WTC11 (cell line): ENCODE measurements around the gene RAD50. TPM values are rescaled to one million over a fixed set of nuclear protein-coding genes. Genes with fewer than 3 reads are reported as not detected.

ENCODE experiments used
- ATAC-seq: fragments of 200-7000 bp; cut with Tn5 transposase; 2 replicates; pipeline ENCODE4 v1.10.0; 2021; ENCODE audit warnings: mild to moderate bottlenecking, moderate library complexity
- CTCF ChIA-PET: fragments of 300-600 bp; sonication (Branson Sonifier 250); formaldehyde crosslinking; loops from one replicate; lab custom pipeline; 2021; ENCODE audit warnings: antibody characterized with exemption; lab: Charles Lee
- POLR2A ChIA-PET: fragments of 350-600 bp; sonication (Branson Sonifier 250); formaldehyde crosslinking; loops from one replicate; lab custom pipeline; 2021; ENCODE audit warnings: antibody characterized with exemption; lab: Charles Lee
- DNase-seq: peaks from one replicate; pipeline ENCODE4 v3.0.0; 2021; ENCODE audit warnings: low spot score
- H3K27ac Mint-ChIP-seq: 2 replicates; pipeline ENCODE4 v1.8.0; 2021; ENCODE audit warnings: mixed read lengths
- H3K27me3 Mint-ChIP-seq: 2 replicates; pipeline ENCODE4 v1.8.0; 2021; ENCODE audit warnings: low read depth, mild to moderate bottlenecking, moderate library complexity, mixed read lengths
- H3K36me3 Mint-ChIP-seq: 2 replicates; pipeline ENCODE4 v1.8.0; 2021; ENCODE audit warnings: mixed read lengths
- H3K4me1 Mint-ChIP-seq: 2 replicates; pipeline ENCODE4 v1.8.0; 2022; ENCODE audit warnings: mixed read lengths
- H3K4me3 Mint-ChIP-seq: 2 replicates; pipeline ENCODE4 v1.8.0; 2021; ENCODE audit warnings: mild to moderate bottlenecking, moderate library complexity, mixed read lengths
- H3K9me3 Mint-ChIP-seq: 2 replicates; pipeline ENCODE4 v1.8.0; 2021; ENCODE audit warnings: mixed read lengths
- AFF4 ChIP-seq: sonication (generic); formaldehyde crosslinking; IDR thresholded peaks from 2 replicates; pipeline ENCODE4 v1.8.1; 2023; ENCODE audit warnings: mild to moderate bottlenecking, missing genetic modification reagents, borderline replicate concordance
- CDX4 ChIP-seq: fragments of 250-450 bp; sonication (Bioruptor Pico); IDR thresholded peaks from 2 replicates; pipeline ENCODE4 v1.9.0; 2021; ENCODE audit warnings: moderate library complexity, mild to moderate bottlenecking, inconsistent platforms, borderline replicate concordance
- CREM ChIP-seq: sonication (generic); formaldehyde crosslinking; IDR thresholded peaks from 2 replicates; pipeline ENCODE4 v1.8.1; 2022; ENCODE audit warnings: mild to moderate bottlenecking, missing genetic modification reagents, moderate library complexity
- ETV6 ChIP-seq: sonication (generic); formaldehyde crosslinking; IDR thresholded peaks from 2 replicates; pipeline ENCODE4 v1.8.1; 2022; ENCODE audit warnings: mild to moderate bottlenecking, missing genetic modification reagents
- FOXJ3 ChIP-seq: sonication (generic); formaldehyde crosslinking; IDR thresholded peaks from 2 replicates; pipeline ENCODE4 v1.9.0; 2021; ENCODE audit warnings: missing genetic modification reagents, mild to moderate bottlenecking, borderline replicate concordance
- FOXP4 ChIP-seq: sonication (generic); formaldehyde crosslinking; IDR thresholded peaks from 2 replicates; pipeline ENCODE4 v1.8.0; 2022; ENCODE audit warnings: mild to moderate bottlenecking, missing genetic modification reagents
- GABPB1 ChIP-seq: sonication (generic); formaldehyde crosslinking; IDR thresholded peaks from 2 replicates; pipeline ENCODE4 v1.8.1; 2023; ENCODE audit warnings: mild to moderate bottlenecking, missing genetic modification reagents
- GTF2I ChIP-seq: fragments of 250-450 bp; sonication (Bioruptor Pico); conservative IDR thresholded peaks from 2 replicates; pipeline ENCODE4 v1.4.0; 2021; ENCODE audit warnings: mild to moderate bottlenecking
- IRF1 ChIP-seq: sonication (generic); formaldehyde crosslinking; IDR thresholded peaks from 2 replicates; pipeline ENCODE4 v1.8.0; 2023; ENCODE audit warnings: missing genetic modification reagents
- JAZF1 ChIP-seq: fragments of 250-450 bp; sonication (Bioruptor Pico); IDR thresholded peaks from 2 replicates; pipeline ENCODE4 v1.9.0; 2021; ENCODE audit warnings: moderate library complexity, mild to moderate bottlenecking, inconsistent platforms
- MXD4 ChIP-seq: fragments of 250-450 bp; sonication (Bioruptor Pico); IDR thresholded peaks from 2 replicates; pipeline ENCODE4 v1.8.0; 2021; ENCODE audit warnings: mild to moderate bottlenecking, moderate library complexity, borderline replicate concordance
- MYBL2 ChIP-seq: sonication (generic); formaldehyde crosslinking; IDR thresholded peaks from 2 replicates; pipeline ENCODE4 v1.8.1; 2023; ENCODE audit warnings: mild to moderate bottlenecking, moderate library complexity, missing genetic modification reagents
- NFYB ChIP-seq: sonication (generic); formaldehyde crosslinking; conservative IDR thresholded peaks from 2 replicates; pipeline ENCODE4 v1.8.0; 2022; ENCODE audit warnings: low read depth, missing genetic modification reagents
- OVOL2 ChIP-seq: fragments of 250-450 bp; sonication (Bioruptor Pico); IDR thresholded peaks from 2 replicates; pipeline ENCODE4 v1.9.0; 2021; ENCODE audit warnings: mild to moderate bottlenecking, borderline replicate concordance
- PRRX2 ChIP-seq: fragments of 250-450 bp; sonication (Bioruptor Pico); IDR thresholded peaks from 2 replicates; pipeline ENCODE4 v1.8.0; 2021; ENCODE audit warnings: mild to moderate bottlenecking
- SP1 ChIP-seq: sonication (generic); formaldehyde crosslinking; conservative IDR thresholded peaks from 2 replicates; pipeline ENCODE4 v1.8.1; 2022; ENCODE audit warnings: missing genetic modification reagents
- USF2 ChIP-seq: sonication (generic); formaldehyde crosslinking; IDR thresholded peaks from 2 replicates; pipeline ENCODE4 v1.8.1; 2023; ENCODE audit warnings: mild to moderate bottlenecking, missing genetic modification reagents, moderate library complexity
- ZNF263 ChIP-seq: sonication (generic); formaldehyde crosslinking; IDR thresholded peaks from 2 replicates; pipeline ENCODE4 v1.8.1; 2022; ENCODE audit warnings: low read depth, mild to moderate bottlenecking, moderate library complexity, missing genetic modification reagents
- ZNF416 ChIP-seq: fragments of 250-450 bp; sonication (Bioruptor Pico); IDR thresholded peaks from 2 replicates; pipeline ENCODE4 v1.9.0; 2021; ENCODE audit warnings: mild to moderate bottlenecking, inconsistent platforms
- total RNA-seq: library from RNA; stranded (reverse); gene quantifications from 3 replicates; pipeline ENCODE4 v1.2.3, GENCODE V29; 2021

RAD50 gene
- total RNA-seq, 1 experiment from 2014 or later = 31.1 TPM

GRCh38 chr5:132662004-132662401, 105.2 kb downstream of the RAD50 start:
- H3K27me3 Mint-ChIP-seq = peaks cover 12% of the 10 kb centered on the region
- no peaks in the 10 kb centered on the region for H3K9me3 Mint-ChIP-seq
- ChIA-PET CTCF (interaction anchor here (0.9 kb wide), 1 partner anchor 158 kb away, joined by 3 read pairs; no protein-coding TSS in a partner anchor), POLR2A (no interaction called here)
- no peak for ATAC-seq
- no peak overlapping the region for H3K4me3 Mint-ChIP-seq
- H3K36me3 Mint-ChIP-seq = no peaks in the 10 kb centered on the region
- DNase-seq = no peak
- no peak overlapping the region for H3K27ac Mint-ChIP-seq
- TF ChIP-seq ETV6 = no peak
- TF ChIP-seq CDX4 = no peak
- TF ChIP-seq JAZF1 = no peak
- no peak for TF ChIP-seq NFYB (CRISPR knock-in tag)
- no peak for TF ChIP-seq AFF4 (CRISPR knock-in tag)
- TF ChIP-seq OVOL2 = no peak
- no peak for TF ChIP-seq MXD4
- no peak for TF ChIP-seq GABPB1 (CRISPR knock-in tag)
- TF ChIP-seq, all 79 proteins: peak for 0
- peaks cover 8% of the 10 kb centered on the region; the same call in 1 of the 2 replicates for H3K4me1 Mint-ChIP-seq

GRCh38 chr5:132662925-132663770, 106.4 kb downstream of the RAD50 start:
- CTCF ChIA-PET = no interaction called here
- TF ChIP-seq IRF1 = no peak
- TF ChIP-seq USF2 = no peak
- no peak for TF ChIP-seq ZNF263
- no peak for TF ChIP-seq ZNF416 (CRISPR knock-in tag)
- TF ChIP-seq SP1 (CRISPR knock-in tag) = no peak
- no peak for TF ChIP-seq GTF2I (CRISPR knock-in tag)
- no peak for TF ChIP-seq PRRX2 (CRISPR knock-in tag)
- no peak for TF ChIP-seq FOXP4 (CRISPR knock-in tag)
- TF ChIP-seq CREM = no peak
- no peak for TF ChIP-seq FOXJ3 (CRISPR knock-in tag)
- no peak for TF ChIP-seq MYBL2 (CRISPR knock-in tag)
- DNase-seq (no peak), ATAC-seq (peak; percentile 25)
- Mint-ChIP-seq H3K27ac (no peak overlapping the region), H3K4me1 (peaks cover 8% of the 10 kb centered on the region; the same call in 1 of the 2 replicates), H3K27me3 (peaks cover 1% of the 10 kb centered on the region), H3K9me3 (no peaks in the 10 kb centered on the region), H3K4me3 (no peak overlapping the region), H3K36me3 (no peaks in the 10 kb centered on the region)
- POLR2A ChIA-PET = no interaction called here
